ENCODE data around the gene RSF1.

GRCh38 chr11:77806993-77807392, 13.5 kb downstream of the RSF1 start:
- no peak for TF ChIP-seq POLR2A (IDR thresholded peaks at IDR 0.05; ENCODE audit: low read length)
- TF ChIP-seq GATA1 (IDR thresholded peaks at IDR 0.05; ENCODE audit: low read depth, low read length): no peak

Measured in erythroblast (primary cell).